Suppressor macrophage treated with lipopolysaccharide for 4 hours (primary cell): ENCODE results near the gene SSBP3.

Experiments used
- DNase-seq: peaks from one replicate; pipeline ENCODE4 v3.0.0-alpha.2; 2020

The SSBP3 gene

DNA sequence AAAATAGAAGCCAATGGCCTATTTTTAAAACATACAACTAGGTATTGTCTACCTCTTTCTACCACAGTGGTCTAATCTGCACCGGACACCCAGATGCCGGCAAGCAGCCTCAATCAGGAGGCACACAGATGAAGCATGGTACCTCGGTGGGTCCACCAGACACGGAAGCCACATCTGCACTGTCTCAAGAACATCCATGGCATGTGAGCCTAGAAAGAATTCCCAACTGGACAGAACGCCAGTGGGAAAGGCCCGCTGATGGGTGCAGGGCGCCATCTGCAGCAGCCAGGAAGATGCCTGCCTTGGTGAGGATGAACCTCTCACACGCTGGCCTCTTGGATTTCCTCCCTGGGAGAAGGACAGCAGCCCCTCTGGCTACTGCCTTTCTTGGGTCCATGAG, 126.7 kb downstream of the SSBP3 start:
- no peak for DNase-seq

DNA sequence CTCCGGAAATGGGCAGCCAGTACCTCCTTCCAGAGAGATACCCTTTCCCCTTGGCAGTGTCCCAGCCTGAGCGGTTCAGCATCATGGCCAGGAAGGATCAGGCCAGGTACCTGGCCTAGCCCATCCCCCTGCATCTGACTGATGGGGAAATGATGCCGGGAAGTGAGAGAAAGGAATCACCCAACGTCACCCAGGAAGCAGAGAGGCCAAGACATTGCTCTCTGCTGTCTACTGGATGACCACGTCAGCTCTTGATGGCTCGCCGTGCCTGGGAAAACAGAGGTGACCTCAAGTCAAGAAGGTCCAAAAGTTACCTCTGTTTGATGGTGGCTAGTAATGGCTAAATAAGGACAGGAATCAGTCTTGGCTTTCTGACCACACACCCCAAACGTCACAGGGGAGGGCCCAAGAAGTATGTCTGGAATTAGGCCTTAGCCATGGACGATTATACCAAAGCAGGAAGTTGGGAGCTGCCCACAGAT, 127.2 kb downstream of the SSBP3 start:
- DNase-seq: no peak

DNA sequence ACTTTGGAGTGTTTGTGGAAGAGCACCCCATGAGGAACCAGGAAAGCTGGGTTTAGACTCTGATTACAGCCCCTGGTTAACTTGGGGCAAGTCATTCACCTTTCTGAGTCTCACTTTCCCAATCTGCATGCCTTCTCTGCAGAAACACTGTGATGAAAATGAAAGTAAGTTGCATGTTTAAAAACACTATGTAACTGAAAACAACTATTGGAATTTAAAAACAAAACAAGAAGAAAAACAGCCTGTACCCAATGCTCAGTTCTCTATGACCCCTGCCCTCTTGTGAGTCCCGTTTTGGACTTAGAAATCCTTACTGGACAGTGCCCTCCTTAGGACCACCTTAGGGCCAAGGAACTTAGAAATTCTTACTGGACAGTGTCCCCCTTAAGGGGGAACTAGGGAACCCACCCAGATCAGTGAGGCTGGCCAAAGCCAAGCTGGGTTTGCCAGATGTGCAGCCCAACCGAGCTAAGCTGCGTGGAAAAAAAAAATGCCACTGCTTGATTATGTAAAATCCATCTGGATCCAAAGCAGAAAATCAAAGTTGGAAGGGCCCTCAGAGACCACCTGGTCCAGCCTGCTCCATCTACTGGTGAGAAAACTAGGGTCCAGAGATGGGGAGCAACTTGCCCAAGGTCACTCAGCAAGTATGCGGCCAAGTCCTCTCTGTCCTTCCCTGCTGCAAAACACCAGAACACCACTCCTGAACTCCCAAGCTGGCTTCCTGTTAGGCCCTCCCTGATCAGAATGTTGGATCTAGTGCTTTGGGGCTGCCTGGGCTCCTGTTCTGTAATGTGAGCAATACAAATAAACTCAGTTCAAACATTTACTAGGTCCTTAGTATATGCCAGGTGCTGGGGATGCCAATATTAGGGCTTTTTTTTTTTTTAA, 128.5 kb downstream of the SSBP3 start:
- peak; percentile 14 for DNase-seq

DNA sequence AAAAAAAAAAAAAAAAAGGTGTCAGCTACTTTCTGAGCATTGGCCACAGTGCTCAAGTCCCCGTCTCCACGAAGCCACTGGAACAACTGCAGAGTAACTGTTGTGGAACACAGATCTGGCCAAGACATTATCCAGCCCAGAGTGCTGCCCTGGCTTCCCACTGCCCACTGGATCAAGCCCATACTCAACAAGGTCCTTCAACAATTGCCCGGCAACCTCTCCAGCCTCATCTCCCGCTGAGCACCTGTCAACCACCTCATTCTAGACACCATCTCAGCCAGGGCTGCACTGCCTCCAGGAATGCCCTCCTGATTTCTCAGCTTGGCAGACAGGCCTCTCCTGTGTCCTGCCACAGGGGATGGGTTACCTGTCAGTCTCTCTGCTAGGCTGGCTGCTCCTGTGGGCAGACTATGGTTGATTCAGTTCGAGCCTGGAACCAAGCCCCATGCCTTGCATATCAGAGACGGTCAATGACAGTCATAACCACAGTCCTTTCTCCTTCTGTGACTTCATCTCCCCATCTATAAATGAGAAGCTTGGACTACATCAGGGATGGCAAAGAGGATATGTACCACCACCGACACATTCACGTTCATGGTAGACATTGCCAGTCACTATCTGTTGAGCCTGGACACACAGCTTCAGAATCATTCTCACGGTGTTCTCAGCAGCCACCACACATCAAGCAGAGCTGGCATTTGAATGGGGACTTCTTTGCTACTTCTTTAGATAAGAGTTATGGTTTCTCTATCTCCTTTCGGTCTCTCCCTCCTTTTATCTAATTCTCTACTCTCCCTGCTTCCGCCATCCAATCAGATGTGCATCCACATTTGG, 129.4 kb downstream of the SSBP3 start:
- DNase-seq: no peak

DNA sequence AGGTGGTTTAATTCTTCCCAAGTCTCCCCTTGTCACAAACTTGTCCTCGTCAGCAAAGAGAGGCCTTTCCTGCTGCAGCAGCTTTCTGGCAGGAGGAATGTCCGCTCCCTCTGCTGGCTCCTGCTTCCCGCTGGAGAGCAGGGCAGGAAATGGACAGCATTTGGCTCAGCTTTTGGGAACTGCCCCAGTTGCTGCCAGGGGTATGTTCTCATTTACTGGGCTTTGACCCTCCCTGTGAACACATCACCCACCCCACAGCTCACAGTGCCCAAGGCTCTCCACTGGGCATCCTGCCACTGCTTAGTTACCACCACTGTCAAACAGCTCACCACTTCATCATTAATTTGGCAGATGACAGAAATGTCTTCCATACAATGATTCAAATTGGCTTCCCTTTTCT, 130.8 kb downstream of the SSBP3 start:
- DNase-seq: no peak

DNA sequence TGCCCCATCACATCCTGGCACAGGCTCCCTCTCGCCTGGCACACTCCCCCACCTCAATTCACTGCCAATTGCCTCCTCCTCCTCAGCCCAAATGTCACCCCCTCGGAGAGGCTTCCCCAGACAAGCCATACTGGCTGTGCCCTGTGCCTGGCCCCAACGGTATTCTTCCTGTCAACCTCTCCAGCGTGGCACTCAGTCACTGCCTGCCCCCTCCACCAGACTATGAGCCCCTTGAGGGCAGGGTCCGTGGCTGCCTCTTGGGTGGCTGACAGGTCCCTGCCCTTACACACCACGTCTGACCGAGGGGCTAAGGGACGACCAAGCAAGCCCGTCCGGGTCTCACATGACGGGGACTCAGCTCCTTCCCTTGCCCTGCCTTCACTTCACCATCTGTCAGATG, 131.3 kb downstream of the SSBP3 start:
- DNase-seq: no peak

DNA sequence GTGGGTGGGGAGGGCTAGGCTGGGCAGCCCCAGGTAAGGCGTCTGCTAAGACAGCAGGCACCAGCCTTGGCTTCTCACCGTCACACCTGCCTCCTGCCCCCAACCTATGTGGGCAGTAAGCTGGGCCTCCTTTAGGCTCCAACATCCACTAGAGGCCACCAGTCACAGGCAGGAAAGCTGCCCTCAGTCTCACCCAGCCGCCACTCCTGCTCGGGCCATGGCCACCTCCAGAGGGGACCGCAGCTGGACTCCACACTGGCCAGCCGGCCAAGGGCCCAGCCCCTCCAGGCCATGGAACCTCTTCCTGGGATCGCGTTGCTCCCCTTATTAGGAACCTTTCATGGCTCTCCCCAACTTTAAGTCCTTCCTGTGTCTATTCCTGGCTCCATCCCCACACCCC, 131.7 kb downstream of the SSBP3 start:
- DNase-seq: no peak

DNA sequence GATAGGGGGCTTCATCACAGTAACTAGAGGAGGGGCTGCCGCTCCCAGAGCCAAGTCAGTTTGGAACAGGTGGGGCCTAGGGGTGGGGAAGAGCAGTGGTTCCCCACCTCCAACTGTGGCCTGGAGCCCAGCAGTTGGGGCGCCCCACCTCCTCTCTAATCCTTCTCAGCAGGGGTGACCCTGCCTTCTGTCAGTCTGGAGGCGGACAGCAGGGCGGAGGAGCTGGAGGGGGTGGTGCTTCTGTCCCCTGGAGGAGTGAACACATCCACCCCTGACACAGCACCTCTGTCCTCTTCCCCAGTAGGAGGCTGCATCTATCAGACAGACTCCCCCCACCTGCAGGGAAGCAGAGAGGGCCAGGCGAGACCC, 132.4 kb downstream of the SSBP3 start:
- no peak for DNase-seq

DNA sequence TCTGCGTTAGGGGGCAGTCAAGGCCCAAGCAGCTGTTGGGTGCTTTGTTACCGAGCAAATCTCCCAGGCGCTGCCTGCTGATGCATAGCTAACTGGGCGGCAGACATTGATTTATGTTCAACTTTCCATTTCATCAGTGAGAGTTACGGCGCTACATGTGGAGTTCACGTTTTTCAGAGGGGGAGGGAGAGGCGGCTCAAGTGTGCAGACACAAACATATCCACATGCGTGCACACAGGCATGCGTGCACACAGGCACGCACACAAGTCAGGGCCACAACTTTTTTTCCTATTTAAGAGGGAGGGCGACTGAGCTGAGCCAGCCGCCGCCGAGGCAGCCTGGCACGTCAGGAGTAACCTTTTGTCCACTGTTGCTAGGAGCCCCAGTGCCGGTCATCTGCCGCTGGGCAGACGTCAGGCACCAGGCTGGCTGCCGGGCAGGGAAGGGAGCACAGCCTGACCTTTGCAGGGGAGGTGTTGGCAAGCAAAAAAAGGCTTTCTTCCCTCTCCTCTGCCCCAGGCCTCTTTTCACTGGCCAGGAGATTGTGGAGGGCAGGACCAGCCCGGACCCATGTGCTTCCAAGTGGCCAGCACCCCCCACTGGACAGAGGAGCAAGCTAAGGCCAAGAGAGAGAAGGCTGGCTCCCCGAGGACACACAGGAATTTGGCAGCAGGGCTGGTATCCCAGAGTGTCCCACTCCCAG, 133.0 kb downstream of the SSBP3 start:
- DNase-seq: no peak

DNA sequence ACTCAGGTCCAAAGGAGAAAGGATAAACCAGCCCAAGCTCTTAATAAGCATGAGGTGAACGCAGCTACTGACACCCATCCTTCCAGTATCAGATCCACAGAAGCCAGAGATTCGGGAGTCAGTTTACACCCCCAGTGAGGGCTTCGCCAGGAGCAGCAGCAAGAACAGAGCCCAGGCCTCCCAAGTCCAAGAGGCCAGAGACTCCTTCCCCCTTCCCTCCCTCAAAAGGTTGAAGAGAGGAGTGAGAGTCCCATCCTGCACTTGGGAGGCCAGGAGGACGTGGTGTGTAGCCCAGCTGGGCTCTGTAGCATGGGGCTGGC, 133.5 kb downstream of the SSBP3 start:
- no peak for DNase-seq

DNA sequence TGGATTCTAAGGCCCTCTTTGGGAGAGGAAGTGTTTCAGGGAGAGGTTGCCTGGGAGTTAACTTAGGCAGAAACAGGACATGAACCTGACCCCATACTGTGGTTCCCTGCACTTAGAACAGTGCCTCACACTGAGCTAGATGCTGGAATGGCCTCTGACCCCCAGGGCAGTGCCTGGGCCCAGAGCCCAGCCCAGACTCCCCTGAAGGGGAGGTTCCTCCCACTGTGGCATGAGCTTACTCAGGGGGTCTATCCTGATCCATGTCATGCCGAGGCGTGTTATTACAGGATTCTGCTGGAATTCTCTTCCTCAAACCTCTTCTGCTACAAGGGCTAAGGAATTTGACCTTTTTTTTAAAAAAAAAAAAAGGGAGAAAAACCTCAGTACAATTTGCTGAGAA, 134.1 kb downstream of the SSBP3 start:
- no peak for DNase-seq

DNA sequence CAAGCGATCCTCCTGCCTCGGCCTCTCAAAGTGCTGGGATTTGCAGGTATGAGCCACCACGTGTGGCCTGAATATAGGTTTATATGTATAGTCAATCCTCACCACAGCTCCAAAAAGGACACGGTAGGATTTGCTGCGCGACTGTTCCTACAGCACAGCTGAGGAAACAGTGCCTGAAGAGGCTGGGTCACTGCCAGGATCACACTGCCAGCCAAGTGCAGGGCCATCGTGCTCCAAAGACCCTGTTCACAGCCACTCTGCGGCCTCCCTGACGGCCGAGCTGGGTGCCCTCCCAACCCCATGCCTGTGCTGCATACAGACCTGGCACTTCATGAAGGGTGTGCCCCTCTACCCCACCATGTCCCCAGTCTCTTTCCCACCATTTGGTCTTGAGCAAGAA, 134.9 kb downstream of the SSBP3 start:
- no peak for DNase-seq

DNA sequence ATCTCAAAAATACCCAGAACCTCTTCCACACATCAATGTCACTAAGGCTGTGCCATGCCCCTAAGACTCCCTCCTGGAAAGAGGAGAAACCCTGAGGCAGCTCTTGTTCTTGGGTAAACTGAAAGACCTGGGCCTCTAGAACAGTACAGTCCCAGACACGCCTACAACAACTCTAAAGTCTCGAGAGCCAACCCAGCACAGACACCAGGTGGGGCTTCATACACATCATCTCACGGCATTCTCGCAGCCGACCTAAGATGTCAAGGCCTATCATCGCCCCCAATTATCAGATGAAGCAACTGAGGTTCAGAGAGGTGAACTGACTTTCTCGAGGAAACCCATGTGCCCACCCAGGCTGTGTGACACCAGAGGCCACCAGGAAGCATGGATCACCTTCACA, 135.7 kb downstream of the SSBP3 start:
- DNase-seq: no peak

DNA sequence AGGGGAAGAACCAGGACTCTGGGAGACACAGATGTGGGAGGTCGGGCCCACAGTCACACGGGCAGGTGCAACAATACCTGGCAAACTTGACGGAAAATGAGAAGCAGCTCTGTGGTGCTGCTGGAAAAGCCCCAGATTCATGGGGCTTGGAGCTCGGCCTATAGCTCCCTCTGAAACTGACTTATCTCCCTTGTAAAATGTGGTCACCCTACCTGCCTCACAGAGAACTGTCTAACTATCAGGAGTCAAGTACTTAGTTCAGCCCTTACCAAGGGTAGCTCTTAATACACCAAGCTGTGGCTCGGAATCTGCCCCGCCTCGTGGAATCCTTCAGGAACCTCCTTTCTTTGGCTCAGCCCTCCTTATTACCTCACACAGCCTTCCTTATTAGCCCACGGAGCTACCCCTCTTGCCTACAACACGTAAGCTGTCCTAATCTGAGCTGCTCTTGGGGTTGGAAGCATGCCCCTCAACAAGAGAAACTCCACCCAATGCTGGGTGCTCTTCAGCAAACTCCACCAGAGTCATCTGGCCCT, 137.4 kb downstream of the SSBP3 start:
- no peak for DNase-seq

DNA sequence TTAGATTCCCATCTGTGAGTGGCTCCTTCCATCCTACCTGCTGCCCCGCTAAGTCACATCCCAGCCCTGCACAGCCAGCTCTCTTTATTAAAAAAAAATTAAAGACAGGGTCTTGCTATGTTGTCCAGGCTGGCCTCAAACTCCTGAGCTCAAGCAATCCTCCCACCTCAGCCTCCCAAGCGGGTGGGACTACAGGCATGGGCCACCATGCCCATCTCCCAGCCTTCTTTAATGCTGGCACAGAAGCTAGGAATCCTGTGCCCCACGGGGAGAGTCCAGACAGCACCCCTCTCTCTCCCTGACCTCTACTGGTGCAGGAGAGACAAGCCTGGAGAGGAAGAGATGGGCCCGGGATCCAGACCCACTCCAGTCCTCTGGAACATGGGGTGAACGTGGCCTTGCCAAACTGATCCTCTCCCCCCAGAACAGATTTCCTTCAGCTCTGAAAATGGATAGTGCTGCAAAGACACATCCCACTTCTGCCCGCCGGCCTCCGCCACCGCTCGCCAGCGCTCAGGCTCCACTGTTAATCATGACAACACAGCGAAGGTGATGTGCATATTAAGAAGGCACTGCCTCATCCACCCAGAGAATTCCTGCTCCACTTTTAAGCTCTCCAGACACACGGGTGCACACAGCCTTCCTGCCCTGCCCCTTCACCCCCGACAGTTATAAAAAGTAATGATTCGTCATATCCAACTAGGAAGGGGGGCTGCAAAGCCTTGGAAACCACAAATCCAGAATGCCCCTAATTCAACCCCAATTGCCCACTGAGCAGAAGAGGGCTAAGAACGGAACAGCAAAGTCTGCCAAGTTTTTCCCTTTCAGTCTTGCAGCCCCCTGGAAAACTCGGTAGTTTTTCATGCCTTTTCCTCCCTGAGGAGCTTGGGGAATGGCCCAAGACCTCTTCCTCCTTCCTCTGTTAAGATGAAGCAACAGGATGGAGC, 138.1 kb downstream of the SSBP3 start:
- DNase-seq: no peak

DNA sequence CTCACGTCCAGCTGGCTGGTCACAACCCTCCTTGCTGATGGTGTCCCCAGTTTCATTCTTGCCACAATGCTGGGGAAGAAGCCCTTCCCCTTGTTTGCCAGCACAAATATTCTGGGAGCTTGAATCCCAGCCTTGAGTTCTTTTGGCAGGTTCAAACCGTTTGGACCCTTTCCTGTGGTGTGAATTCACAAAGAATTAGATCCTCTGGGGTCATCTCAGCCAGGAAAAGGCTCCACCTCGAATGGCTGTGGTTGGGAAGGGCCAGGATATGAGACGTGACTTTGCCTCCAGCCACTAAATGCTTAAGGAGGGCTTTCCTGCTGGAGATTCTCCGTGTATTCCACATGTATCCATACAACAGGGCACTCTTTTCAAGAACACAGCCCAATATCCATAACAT, 139.3 kb downstream of the SSBP3 start:
- no peak for DNase-seq

DNA sequence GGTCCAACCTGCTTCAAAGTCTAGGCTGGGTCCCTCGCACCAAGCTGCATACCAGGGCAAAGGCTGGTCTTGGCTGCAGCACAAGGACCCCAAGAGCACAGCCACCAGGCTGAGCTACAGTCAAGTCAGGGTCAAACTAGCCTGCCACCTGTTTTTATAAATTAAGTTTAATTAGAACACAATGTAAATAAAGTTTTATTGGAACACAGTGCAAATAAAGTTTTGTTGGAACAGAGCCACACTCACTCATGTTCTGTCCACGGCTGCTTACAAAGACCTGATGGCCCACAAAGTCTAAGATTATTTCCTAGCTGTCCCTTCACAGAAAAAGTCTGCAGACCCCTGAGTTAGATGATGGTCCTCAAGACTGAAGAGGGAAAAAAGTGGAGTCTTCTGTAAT, 140.0 kb downstream of the SSBP3 start:
- DNase-seq: no peak

DNA sequence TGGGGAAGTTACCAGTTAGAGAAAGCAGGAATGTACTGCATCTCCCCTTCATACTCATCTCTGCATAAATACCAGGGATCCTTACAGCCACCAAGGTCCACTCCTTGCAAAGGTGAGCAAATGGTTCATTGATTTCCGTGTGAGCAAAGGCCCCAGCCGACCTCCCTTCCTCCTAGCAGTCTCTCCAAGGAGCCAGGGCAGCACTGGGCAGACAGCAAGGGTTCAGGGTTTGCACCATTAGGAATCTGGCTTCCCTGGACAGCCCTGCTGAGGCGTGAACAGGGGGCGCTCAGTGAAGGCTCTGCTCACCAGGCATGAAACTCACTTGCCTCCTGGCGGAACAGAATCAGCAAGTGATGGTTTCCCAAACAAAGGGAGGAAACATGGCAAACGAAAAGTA, 140.5 kb downstream of the SSBP3 start:
- DNase-seq: no peak

DNA sequence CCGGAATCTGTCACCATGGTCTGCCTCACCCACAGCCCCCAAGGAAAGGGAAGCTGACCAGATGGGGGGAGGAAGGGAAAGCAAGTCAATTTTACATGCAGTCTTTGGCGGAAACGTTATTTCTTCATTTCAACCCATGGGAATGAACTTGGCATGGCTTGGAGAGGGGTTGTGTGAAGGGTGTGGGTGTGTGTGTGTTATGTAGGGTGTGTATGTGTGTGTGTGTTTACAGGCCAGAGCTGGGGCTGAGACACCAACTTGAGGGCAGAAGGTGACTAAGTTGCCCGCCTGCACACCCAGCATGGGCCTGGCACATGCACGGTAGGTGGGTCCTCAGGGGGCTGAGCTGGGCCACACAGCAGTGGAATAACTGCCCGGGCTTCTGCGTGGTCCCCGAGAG, 141.1 kb downstream of the SSBP3 start:
- DNase-seq: no peak

DNA sequence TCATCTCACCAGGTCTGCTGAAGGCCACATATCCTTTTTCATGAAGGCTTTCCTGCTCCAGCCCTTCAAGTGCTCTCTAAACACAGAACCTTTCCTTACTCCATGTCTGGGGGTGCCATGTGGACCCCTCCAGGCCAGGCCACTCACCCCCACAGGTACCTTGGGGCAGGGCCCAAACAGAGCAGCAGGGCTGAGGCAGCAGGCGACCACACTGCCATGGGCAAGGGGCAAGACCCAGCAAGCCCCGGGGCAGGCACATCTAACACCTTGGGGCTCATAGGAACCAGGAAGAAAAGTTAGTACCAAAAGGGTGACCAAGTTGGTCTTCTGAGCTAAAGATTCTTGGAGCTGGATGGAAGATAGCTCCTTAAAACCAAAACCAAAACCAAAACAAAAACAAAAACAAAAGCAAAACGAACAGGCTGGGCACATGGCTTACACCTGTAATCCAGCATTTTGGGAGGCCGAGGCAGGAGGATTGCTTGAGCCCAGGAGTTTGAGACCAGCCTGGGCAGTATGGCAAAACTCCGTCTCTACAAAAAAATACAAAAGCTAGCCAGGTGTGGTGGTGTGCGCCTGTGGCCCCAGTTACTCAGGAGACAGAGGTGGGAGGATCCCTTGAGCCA, 142.5 kb downstream of the SSBP3 start:
- DNase-seq: no peak

DNA sequence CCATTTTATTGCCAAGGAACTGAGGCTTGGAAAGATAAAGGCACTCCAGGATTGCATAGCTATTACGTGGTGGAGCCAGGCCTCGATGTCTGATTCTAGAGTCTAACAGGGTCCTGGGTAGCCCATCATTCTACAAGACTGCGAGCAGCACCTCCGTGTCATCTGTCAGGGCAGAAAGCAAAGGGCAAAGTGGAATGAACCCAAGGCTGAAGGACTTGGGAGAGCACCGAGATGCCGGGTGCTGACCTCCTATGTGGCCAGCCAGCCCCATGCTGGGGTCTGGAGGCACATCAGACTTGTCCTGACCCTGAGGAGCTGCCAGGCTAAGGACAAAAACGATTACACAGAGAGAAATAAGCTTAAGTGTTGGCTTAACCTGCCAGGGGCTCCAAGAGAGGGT, 143.9 kb downstream of the SSBP3 start:
- DNase-seq: no peak

DNA sequence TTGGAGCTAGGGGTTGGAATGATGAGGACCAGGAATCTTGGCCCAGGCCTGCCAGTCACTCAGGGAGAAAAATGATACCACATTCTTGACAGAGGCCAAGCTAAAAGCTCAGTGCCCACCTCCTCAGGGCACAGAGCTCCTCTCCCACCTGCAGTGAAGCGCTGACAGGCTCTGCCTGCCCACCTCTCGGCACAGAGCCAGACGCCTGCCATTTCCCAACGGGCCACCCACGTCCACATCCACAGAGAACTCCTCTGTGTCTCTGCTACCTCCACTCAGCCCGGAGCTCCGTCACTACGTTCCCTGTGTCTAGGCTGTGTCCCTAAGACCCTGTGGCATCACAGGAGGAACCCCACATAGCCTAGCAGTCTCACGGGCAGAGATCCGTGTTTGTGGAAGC, 145.4 kb downstream of the SSBP3 start:
- DNase-seq: no peak
